GM12878 (cell line): ENCODE data around the gene BOLA2B. TPM values are rescaled to one million over a fixed set of nuclear protein-coding genes. Genes with fewer than 3 reads are reported as not detected.
A peak's percentile ranks its signal among the peaks of the same experiment; 100 is the strongest.
"Not testable (repeated sequence)": the region's sequence is repeated elsewhere in the genome, so short reads cannot be mapped to it uniquely, and the experiment has no call there.

Experiments used
- ATAC-seq: fragments of 200-7000 bp; cut with Tn5 transposase; 3 replicates; pipeline ENCODE4 v1.9.1; 2020; ENCODE audit warnings: mild to moderate bottlenecking, moderate library complexity
- BruUV-seq: library from RNA; stranded (reverse); fragments of 400-500 nt; replicated peaks from 2 replicates; lab custom pipeline; 2021; lab: Mats Ljungman, UMichigan
- CTCF ChIA-PET: fragments of 300-600 bp; sonication (Branson Sonifier 250); formaldehyde crosslinking; extraction: SDS; loops from one replicate; lab custom pipeline; 2021; ENCODE audit warnings: inconsistent platforms; lab: Yijun Ruan, JAX
- POLR2A ChIA-PET: fragments of 350-600 bp; formaldehyde crosslinking; extraction: SDS; loops from one replicate; lab custom pipeline; 2021; ENCODE audit warnings: inconsistent platforms; lab: Charles Lee
- RAD21 ChIA-PET: fragments of 300-600 bp; sonication (Branson Sonifier 250); formaldehyde crosslinking; loops from one replicate; lab custom pipeline; 2023; ENCODE audit warnings: antibody characterized with exemption; ENCODE audit not compliant: unreplicated experiment; lab: Charles Lee
- SMC1A ChIA-PET: fragments of 300-600 bp; sonication (Branson Sonifier 250); formaldehyde crosslinking; loops from one replicate; lab custom pipeline; 2023; ENCODE audit not compliant: unreplicated experiment, uncharacterized antibody; lab: Charles Lee
- DNase-seq: peaks from one replicate; pipeline ENCODE4 v3.0.0-alpha.2; 2011; ENCODE audit warnings: low read depth, low spot score
- FAIRE-seq: peaks from 3 replicates; lab custom pipeline; 2011; peaks lifted over from hg19 to GRCh38; lab: Jason Lieb, UNC
- H2AFZ ChIP-seq: 2 replicates; pipeline ENCODE4 v1.6.0; 2011; ENCODE audit warnings: low read depth, low read length, control low read depth; ENCODE audit not compliant: control insufficient read depth
- H3K27ac ChIP-seq: 2 replicates; pipeline ENCODE4 v1.5.1; 2011; ENCODE audit warnings: control low read depth; ENCODE audit not compliant: control insufficient read depth, insufficient read depth
- H3K27me3 ChIP-seq, 2 experiments: replicated peaks in 1 of 2; 2 replicates each; pipeline versions ENCODE4 v1.6.0 to v1.6.1; 2011; ENCODE audit warnings: low read length in 1 of 2; ENCODE audit not compliant: control insufficient read depth in 2 of 2, insufficient read depth in 2 of 2
- H3K36me3 ChIP-seq, 2 experiments: 2 replicates each; pipeline ENCODE4 v1.5.1; 2011; ENCODE audit warnings: low read length in 1 of 2; ENCODE audit not compliant: control insufficient read depth in 2 of 2, insufficient read depth in 2 of 2
- H3K4me1 ChIP-seq: 2 replicates; pipeline ENCODE4 v1.6.1; 2011; ENCODE audit warnings: mild to moderate bottlenecking, low read length, moderate library complexity, mixed read lengths; ENCODE audit not compliant: control insufficient read depth, insufficient read depth
- H3K4me2 ChIP-seq: 2 replicates; pipeline ENCODE4 v1.6.0; 2011; ENCODE audit warnings: control low read depth; ENCODE audit not compliant: control insufficient read depth, insufficient read depth
- H3K4me3 ChIP-seq: fragments of 200-600 bp; sonication (generic); 2 replicates; pipeline ENCODE4 v1.5.1; 2016
- H3K79me2 ChIP-seq: 2 replicates; pipeline ENCODE4 v1.6.0; 2011; ENCODE audit warnings: low read length; ENCODE audit not compliant: control insufficient read depth, insufficient read depth
- H3K9ac ChIP-seq: 2 replicates; pipeline ENCODE4 v1.8.0; 2011; ENCODE audit warnings: low read length, control low read depth, mixed read lengths; ENCODE audit not compliant: control insufficient read depth, insufficient read depth
- H3K9me3 ChIP-seq: replicated peaks from 3 replicates; pipeline ENCODE4 v1.5.1; 2011; ENCODE audit warnings: mild to moderate bottlenecking, low read length; ENCODE audit not compliant: control insufficient read depth, insufficient read depth
- H4K20me1 ChIP-seq: 2 replicates; pipeline ENCODE4 v1.6.0; 2011; ENCODE audit not compliant: control insufficient read depth, insufficient read depth
- WGBS: methylation state at CpG from one replicate; pipeline ENCODE4 v1.1.6; 2016; ENCODE audit warnings: low lambda C conversion rate; ENCODE audit not compliant: insufficient replicate concordance, insufficient coverage; ENCODE audit errors: missing lambda C conversion rate; 5-methylcytosine and 5-hydroxymethylcytosine counted together
- in situ Hi-C: fragments of 300-500 bp; cut with MboI; formaldehyde crosslinking; loops from 9 replicates; pipeline ENCODE4 v1.14.3; 2018; ENCODE audit warnings: mixed read lengths
- intact Hi-C: fragments of 100-400 bp; cut with micrococcal nuclease; formaldehyde crosslinking; loops from one replicate; pipeline ENCODE4 v1.14.2; 2022; ENCODE audit not compliant: unreplicated experiment
- polyA plus RNA-seq, 11 experiments: library from polyadenylated mRNA; depleted of rRNA in 4 of 11; unstranded in 6 of 11; stranded (reverse) in 5 of 11; fragments of >200 nt; fragmentation: Nextera tagmentation in 4 of 11; fragmentation: Illumina TruSeq in 1 of 11; extraction: Ambion mirVana in 4 of 11; extraction: Trizol in 1 of 11; gene quantifications; 1 replicate in 1 of 11; 2 replicates in 10 of 11; pipeline versions ENCODE4 v1.2.1 to v1.2.3, GENCODE V29; 2011 to 2016; ENCODE audit warnings: inconsistent platforms in 2 of 11, missing spikeins in 2 of 11, low read depth in 1 of 11
- total RNA-seq, 4 experiments: library from RNA; depleted of rRNA in 3 of 4; stranded (reverse); fragments of >200 nt in 3 of 4; fragmentation: Illumina TruSeq in 1 of 4; extraction: Trizol in 1 of 4; gene quantifications; 2 replicates each; pipeline versions ENCODE4 v1.2.1 to v1.2.3, GENCODE V29; 2013 to 2021

The BOLA2B gene
- total and polyA plus RNA-seq, 10 of the 15 experiments (the other 5 are each of a cell fraction or from before 2014, with no cell fraction given), result 39.9 to 292 (median 130) TPM

DNA sequence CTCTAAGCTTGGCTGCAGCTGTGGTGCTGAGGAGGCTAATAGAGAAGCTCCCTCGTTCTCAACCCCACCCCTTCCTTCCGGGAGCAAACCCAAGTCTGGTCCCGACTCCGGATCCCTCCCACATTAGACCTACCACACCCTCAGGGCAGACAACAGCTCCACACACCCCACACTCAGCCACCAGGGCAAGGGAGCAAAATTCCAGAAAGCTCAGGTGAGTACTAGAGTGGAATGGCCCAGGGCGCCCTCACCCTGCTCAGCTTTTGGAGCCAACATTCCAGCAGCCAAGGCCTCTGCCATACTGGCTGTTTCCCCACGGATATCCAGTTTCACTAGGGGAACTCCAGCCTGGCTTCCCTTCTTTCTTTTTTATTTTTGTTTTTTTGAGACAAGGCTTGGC lies 15.6 kb upstream of the BOLA2B start:
- in situ Hi-C loops, BruUV-seq, H3K27ac ChIP-seq, H4K20me1 ChIP-seq, H3K79me2 ChIP-seq, H3K9me3 ChIP-seq, SMC1A ChIA-PET, RAD21 ChIA-PET, H3K4me1 ChIP-seq, FAIRE-seq, DNase-seq, ATAC-seq, intact Hi-C loops, POLR2A ChIA-PET, H2AFZ ChIP-seq, H3K9ac ChIP-seq, H3K4me3 ChIP-seq, H3K36me3 ChIP-seq, CTCF ChIA-PET, H3K27me3 ChIP-seq, H3K4me2 ChIP-seq: not testable (repeated sequence)
- WGBS, result 16% methylated on average over 4 of the region's 6 CpGs

DNA sequence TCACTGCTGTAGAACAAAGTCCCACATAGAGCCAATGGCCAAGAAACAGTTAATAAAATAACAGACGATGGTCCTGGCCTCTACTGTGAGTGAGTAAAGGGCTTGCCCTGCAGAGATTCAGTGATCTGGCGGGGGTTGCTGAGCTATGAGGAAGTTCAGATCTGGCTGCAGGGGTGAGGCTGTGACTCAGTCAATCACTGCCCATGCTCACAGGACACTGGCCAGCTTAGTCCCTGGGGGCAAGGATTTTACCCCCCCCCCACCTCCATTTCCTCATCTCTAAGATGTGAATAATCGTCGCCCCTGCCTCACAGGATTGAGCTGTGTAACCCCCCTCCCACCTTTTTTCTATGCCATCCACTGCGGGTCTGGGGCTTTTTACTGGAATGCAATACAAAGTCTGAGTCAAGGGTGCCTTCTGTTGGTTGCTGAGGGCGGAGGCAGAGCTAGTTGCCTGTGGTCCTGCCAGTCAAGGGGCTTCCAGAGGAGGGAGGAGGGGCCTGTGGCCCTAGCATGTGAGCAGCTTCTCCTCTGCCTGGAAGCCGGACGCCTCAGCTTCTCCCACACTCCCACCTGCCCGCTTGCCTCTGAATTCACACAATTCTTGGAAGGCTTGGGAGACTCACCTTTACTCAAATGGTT lies 13.7 kb upstream of the BOLA2B start:
- 0% methylated on average over 2 of the region's 9 CpGs for WGBS
- SMC1A ChIA-PET, BruUV-seq, H3K4me1 ChIP-seq, H3K27ac ChIP-seq, H3K9ac ChIP-seq, in situ Hi-C loops, CTCF ChIA-PET, H3K36me3 ChIP-seq, H4K20me1 ChIP-seq, H3K4me2 ChIP-seq, H2AFZ ChIP-seq, H3K9me3 ChIP-seq, intact Hi-C loops, H3K27me3 ChIP-seq, H3K79me2 ChIP-seq, POLR2A ChIA-PET, H3K4me3 ChIP-seq, FAIRE-seq, DNase-seq, RAD21 ChIA-PET: not testable (repeated sequence)
- peak; percentile 49 for ATAC-seq

DNA sequence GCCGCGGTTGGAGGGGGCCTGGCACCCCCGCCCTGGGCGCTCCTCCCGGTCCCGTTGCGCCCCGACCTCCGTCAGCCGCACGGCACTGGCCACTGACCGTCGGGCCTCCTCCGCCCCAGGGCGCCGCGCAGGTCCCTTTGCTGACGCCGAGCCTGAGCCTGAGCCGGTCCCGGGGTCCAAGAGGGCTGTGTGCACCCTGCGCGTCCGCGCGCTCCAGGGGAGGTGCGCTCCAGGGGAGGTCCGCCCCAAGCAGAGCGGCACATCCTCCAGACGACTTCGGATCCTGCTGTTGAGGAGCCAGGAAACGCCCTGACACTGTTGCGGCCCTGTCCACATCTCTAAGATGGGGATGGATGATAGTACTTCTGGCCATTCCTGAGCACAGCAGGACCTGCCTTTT lies 12.8 kb upstream of the BOLA2B start:
- H2AFZ ChIP-seq, H3K36me3 ChIP-seq, POLR2A ChIA-PET, H3K79me2 ChIP-seq, CTCF ChIA-PET, intact Hi-C loops, DNase-seq, H3K27ac ChIP-seq, H4K20me1 ChIP-seq, H3K4me2 ChIP-seq, BruUV-seq, H3K9ac ChIP-seq, H3K4me1 ChIP-seq, H3K4me3 ChIP-seq, RAD21 ChIA-PET, H3K27me3 ChIP-seq, H3K9me3 ChIP-seq, FAIRE-seq, SMC1A ChIA-PET, in situ Hi-C loops: not testable (repeated sequence)
- WGBS, result no CpG with 5 or more reads among the region's 33 CpGs
- ATAC-seq, result peak; percentile 40

DNA sequence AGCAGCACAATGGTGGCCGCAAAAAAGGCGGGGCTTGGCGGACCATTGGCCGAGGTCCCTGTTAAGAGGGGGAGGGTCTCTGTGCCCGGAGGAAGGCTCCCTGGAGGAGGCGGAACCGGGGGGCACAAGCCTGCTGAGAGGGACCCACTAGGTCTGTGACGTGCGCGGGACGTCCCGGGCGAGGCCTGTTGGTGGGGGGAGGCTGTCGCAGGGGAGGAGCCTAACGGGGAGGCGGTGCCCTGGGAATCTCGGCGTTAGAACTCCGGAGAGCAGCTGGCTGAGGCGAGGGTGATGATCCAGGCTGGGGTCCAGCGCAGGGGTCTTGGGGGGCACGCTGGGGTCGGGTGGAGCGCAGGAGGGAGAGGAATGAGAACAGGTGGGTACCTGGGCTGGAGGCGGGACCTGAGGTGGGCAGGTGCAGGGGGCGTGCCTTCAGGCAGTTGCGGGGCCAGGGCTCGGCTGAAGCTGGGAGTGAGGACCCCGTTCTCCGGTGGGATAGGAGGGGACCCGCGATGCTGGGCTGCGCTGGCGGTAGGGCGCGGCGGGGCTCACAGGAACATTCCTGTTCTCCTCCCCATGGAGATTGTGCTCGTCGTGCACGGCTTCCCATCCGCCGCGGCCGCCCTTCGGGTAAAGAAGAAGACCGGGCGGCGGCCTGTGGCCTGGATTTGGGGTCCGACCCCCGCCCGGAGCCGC lies 12.2 kb upstream of the BOLA2B start:
- H2AFZ ChIP-seq, H3K36me3 ChIP-seq, H3K27me3 ChIP-seq, RAD21 ChIA-PET, H3K79me2 ChIP-seq, in situ Hi-C loops, CTCF ChIA-PET, H3K27ac ChIP-seq, H3K4me3 ChIP-seq, H4K20me1 ChIP-seq, intact Hi-C loops, H3K4me2 ChIP-seq, H3K9me3 ChIP-seq, BruUV-seq, DNase-seq, SMC1A ChIA-PET, H3K4me1 ChIP-seq, H3K9ac ChIP-seq, POLR2A ChIA-PET, FAIRE-seq: not testable (repeated sequence)
- WGBS, result 4% methylated on average over 18 of the region's 52 CpGs
- ATAC-seq, result peak; percentile 54
